Tibial nerve (tissue), 4 donors: ENCODE results near the gene MACF1.

Experiments used
- EP300 ChIP-seq, 2 donors: sonication (generic); formaldehyde crosslinking; IDR thresholded peaks; one replicate each; pipeline ENCODE4 v1.6.1; 2017; ENCODE audit warnings: antibody characterized with exemption in 2 of 2, mild to moderate bottlenecking in 1 of 2
- POLR2A ChIP-seq, 2 donors: fragments of 450-650 bp; IDR thresholded peaks; one replicate each; pipeline ENCODE4 v1.6.1; 2017; ENCODE audit warnings: antibody characterized with exemption in 2 of 2, mild to moderate bottlenecking in 2 of 2, moderate library complexity in 2 of 2
- TF ChIP-seq, protein P1 (sequence below), 5 experiments: fragments of 200-600 bp in 3 of 5; fragments of 450-650 bp in 2 of 5; sonication (generic) in 3 of 5; IDR thresholded peaks; one replicate each; pipeline ENCODE4 v1.5.1; 2016 to 2019; ENCODE audit warnings: antibody characterized with exemption in 5 of 5, mild to moderate bottlenecking in 3 of 5, moderate library complexity in 2 of 5

DNA sequence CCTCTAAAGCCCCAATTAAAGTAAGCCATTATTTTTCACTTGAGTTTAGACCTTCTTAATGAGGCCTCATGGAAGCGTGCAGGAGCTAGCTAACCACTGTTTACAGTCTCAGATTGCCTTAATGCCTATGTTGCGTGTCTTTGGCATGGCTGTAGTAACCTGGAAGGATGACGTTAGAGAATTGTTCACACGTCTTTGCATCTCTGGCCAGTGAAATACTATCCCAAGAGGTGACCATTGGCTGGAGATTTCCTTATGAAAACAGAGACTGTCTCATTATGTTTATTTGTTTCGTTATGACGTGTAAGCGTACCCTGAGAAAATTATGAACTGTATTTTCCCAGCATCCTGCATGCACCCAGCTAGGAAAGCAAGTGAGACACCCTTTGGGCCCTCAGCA lies 268.3 kb downstream of the MACF1 start:
- TF ChIP-seq, protein P1, sequence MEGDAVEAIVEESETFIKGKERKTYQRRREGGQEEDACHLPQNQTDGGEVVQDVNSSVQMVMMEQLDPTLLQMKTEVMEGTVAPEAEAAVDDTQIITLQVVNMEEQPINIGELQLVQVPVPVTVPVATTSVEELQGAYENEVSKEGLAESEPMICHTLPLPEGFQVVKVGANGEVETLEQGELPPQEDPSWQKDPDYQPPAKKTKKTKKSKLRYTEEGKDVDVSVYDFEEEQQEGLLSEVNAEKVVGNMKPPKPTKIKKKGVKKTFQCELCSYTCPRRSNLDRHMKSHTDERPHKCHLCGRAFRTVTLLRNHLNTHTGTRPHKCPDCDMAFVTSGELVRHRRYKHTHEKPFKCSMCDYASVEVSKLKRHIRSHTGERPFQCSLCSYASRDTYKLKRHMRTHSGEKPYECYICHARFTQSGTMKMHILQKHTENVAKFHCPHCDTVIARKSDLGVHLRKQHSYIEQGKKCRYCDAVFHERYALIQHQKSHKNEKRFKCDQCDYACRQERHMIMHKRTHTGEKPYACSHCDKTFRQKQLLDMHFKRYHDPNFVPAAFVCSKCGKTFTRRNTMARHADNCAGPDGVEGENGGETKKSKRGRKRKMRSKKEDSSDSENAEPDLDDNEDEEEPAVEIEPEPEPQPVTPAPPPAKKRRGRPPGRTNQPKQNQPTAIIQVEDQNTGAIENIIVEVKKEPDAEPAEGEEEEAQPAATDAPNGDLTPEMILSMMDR (IDR thresholded peaks at IDR 0.05), result no peak
- no peak for TF ChIP-seq EP300 (IDR thresholded peaks at IDR 0.05)
- TF ChIP-seq POLR2A (IDR thresholded peaks at IDR 0.05), result no peak
